Activated CD4-positive, alpha-beta T cell treated with anti-CD3 and anti-CD28 coated beads, Interleukin-2, Interleukin-4, amounts not matched to agents 100 ng/mL and 50 ng/mL, durations not matched to agents 16 hours and 8 hours (primary cell): ENCODE results near the gene PAPLN.
A peak's percentile ranks its signal among the peaks of the same experiment; 100 is the strongest.
"Not testable (repeated sequence)": the region's sequence is repeated elsewhere in the genome, so short reads cannot be mapped to it uniquely, and the experiment has no call there.

Source experiments
- DNase-seq: peaks from one replicate; pipeline ENCODE4 v3.0.0-alpha.2; 2020; ENCODE audit warnings: low spot score

PAPLN gene, protein sequence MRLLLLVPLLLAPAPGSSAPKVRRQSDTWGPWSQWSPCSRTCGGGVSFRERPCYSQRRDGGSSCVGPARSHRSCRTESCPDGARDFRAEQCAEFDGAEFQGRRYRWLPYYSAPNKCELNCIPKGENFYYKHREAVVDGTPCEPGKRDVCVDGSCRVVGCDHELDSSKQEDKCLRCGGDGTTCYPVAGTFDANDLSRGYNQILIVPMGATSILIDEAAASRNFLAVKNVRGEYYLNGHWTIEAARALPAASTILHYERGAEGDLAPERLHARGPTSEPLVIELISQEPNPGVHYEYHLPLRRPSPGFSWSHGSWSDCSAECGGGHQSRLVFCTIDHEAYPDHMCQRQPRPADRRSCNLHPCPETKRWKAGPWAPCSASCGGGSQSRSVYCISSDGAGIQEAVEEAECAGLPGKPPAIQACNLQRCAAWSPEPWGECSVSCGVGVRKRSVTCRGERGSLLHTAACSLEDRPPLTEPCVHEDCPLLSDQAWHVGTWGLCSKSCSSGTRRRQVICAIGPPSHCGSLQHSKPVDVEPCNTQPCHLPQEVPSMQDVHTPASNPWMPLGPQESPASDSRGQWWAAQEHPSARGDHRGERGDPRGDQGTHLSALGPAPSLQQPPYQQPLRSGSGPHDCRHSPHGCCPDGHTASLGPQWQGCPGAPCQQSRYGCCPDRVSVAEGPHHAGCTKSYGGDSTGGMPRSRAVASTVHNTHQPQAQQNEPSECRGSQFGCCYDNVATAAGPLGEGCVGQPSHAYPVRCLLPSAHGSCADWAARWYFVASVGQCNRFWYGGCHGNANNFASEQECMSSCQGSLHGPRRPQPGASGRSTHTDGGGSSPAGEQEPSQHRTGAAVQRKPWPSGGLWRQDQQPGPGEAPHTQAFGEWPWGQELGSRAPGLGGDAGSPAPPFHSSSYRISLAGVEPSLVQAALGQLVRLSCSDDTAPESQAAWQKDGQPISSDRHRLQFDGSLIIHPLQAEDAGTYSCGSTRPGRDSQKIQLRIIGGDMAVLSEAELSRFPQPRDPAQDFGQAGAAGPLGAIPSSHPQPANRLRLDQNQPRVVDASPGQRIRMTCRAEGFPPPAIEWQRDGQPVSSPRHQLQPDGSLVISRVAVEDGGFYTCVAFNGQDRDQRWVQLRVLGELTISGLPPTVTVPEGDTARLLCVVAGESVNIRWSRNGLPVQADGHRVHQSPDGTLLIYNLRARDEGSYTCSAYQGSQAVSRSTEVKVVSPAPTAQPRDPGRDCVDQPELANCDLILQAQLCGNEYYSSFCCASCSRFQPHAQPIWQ

GRCh38 chr14:73237219-73237785, at the start of gene PAPLN:
TSS of gene PAPLN (plus strand) at chr14:73237506. CDS start at chr14:73239779, 2,273 bp downstream.
- DNase-seq = no peak

DNA sequence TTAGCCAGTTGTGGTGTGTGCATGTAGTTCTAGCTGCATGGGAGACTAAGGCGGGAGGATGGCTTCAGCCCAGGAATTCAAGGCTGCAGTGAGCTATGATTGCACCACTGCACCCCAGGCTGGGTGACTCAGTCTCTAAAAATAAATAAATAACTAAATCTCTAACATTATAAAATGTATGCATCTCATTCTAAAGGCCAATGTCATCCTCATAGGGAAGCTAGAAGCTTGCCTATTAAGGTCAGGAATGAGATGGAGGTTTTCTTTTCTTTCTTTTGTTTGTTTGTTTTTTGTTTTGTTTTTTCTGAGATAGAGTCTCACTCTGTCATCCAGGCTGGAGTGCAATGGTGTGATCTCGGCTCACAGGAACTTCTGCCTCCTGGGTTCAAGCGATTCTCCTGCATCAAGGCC, 48.8 kb upstream of the PAPLN start:
- no peak for DNase-seq

GRCh38 chr14:73189651-73190050, 47.7 kb upstream of the PAPLN start:
- DNase-seq = no peak

DNA sequence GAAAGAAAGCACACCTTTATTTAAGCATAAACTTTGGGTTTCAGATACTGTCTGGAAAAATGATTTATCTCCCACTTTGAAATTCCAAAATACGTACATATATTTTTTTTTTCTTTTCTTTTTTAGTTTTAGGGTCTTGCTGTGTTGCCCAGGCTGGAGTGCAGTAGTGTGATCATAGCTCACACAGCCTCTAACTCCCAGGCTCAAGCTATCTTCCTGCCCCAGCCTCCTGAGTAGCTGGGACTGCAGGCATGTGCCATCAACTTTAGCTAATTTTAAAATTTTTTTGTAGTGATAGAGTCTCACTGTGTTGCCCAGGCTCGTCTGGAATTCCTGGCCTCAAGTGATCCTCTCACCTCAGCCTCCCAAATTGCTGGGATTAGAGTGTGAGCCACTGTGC, 45.9 kb upstream of the PAPLN start:
- DNase-seq = no peak

DNA sequence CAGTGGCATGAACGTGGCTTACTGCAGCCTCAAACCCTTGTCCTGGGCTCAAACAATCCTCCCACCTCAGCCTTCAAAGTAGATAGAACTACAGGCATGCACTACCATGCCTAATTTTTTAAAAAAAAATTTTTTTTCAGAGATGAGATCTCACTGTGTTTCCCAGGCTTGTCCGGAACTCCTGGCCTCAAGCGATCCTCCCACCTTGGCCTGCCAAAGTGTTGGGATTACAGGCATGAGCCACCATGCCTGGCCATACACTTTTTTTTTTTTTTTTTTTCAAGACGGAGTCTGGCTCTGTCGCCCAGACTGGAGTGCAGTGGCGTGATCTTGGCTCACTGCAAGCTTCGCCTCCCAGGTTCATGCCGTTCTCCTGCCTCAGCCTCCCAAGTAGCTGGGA, 43.0 kb upstream of the PAPLN start:
- DNase-seq = not testable (repeated sequence)

- no peak for DNase-seq
These were observed 39.1 kb upstream of the PAPLN start for GRCh38 chr14:73198253-73198652.

GRCh38 chr14:73203527-73203926, 33.8 kb upstream of the PAPLN start:
- DNase-seq = no peak

DNA sequence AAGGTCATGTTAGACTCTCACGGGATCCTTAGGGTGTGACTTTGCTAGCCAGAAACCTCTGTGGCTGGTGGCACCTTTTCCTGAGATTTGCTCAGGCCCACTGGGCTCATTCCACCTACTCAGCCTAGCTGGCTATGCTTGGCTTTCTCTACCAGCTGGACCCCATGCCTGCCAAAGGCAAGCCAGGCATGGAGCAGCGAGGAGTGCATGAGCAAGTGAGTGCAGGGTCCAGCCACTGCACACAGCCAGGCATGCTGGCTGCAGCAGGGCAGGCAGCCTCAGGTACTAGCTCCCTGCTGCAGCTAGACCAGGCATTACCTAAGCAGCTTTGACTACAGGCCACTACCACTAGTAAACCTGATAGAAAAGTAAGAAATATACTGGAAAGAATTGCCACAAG, 29.7 kb upstream of the PAPLN start:
- DNase-seq = no peak

- no peak for DNase-seq
These were observed 28.9 kb upstream of the PAPLN start for GRCh38 chr14:73208390-73208789.

DNA sequence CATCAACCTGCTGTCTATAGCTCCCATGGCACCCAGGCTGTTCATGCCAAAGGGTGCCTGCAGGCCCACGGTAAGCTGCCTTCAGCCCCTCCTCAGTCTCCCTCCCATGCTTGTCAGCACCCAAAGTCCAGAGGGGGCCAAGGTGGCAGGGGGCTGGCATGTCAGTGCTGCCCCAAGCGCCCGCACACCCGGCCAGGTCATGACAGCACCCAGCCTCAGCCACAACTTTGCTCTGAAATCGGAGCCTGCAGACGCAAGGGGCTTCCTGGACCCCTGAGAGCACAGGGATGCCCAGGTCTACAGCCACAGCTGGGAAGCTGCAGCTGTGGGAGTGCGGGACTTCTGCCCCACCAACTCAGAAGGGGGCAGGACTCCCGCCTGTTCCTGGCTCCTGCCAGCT, 28.5 kb upstream of the PAPLN start:
- DNase-seq = no peak

GRCh38 chr14:73209953-73210352, 27.4 kb upstream of the PAPLN start:
- no peak for DNase-seq

DNA sequence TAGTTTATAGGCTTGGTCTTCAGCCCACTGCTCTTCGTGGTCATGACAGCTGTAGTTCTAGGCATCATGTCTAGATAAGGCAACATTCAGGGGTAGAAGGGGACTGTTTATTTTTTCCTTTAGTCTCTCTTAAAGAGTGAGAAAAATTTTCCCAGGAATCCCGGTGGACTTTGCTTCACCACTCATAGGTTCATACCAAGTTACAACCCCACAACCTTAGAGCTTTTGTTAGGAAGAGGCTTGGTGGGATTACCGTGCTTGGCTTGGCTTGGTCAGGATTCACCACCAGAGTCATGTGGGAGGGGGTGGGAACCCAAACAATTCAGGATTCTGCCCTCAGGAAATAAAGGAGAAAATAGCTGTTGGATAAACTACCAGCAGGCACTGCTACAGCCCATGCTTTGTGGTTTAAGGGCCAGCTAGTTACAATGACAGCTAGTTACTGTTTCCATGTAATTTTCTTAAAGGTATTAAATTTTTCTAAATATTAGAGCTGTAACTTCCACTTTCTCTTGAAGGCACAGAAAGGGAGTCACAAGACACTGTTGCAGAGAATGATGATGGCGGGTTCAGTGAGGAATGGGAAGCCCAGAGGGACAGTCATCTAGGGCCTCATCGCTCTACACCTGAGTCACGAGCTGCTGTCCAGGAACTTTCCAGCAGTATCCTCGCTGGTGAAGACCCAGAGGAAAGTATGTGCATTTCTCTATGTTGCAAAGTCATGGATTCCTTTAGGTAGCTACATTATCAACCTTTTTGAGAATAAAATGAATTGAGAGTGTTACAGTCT, 25.9 kb upstream of the PAPLN start:
- DNase-seq = no peak

GRCh38 chr14:73216030-73216429, 21.3 kb upstream of the PAPLN start:
- no peak for DNase-seq

DNA sequence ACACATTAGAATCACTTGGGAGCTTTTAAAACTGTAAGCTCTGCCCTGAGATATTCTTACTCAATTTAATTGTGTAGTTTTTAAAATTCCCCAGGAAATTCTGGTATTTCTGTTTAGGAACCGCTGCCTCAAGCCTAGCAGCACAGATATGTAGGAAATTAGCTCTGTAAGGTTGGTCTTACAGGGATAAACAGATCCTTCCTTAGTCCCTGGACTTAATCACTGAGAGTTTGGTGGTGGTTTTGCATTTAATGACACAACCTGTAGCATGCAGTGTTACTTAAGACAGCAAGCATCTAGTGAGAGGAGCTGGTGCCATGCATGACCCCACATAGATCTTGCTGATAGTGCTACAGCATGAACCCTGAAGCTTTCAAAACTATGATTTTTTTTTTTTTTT, 19.9 kb upstream of the PAPLN start:
- no peak for DNase-seq

- DNase-seq = no peak
These were observed 17.2 kb upstream of the PAPLN start for GRCh38 chr14:73220061-73220460.

DNA sequence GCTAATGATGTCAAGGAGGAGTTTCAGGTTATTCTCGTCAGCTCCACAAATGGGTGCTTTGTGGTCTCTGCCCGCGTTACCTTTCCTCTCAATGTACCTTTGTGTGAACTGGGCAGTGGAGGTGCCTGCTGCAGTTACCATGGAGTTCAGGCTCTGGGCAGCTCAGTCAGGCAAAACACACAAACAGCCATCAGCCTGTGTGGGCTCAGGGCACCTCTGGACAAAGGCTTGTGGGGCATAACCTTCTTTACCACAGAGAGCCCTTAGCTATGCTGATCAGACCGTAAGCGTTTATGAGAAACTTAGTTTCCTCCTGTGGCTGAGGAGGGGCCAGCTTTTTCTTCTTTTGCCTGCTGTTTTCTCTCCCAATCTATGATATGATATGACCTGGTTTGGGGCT, 16.7 kb upstream of the PAPLN start:
- no peak for DNase-seq

GRCh38 chr14:73221945-73222344, 15.4 kb upstream of the PAPLN start:
- DNase-seq = peak; percentile 44

DNA sequence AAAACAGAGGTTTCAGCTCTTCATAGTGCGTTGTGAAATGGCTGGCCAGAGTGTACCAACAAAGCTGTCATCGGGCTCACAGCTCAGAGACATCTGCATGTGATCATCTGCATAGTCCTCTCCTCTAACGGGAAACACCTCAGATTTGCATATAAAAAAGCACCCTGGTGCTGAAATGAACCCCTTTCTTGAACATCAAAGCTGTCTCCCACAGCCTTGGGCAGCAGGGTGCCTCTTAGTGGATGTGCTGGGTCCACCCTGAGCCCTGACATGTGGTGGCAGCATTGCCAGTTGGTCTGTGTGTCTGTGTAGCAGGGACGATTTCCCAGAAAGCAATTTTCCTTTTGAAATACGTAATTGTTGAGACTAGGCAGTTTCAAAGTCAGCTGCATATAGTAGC, 14.3 kb upstream of the PAPLN start:
- DNase-seq = peak; percentile 44

DNA sequence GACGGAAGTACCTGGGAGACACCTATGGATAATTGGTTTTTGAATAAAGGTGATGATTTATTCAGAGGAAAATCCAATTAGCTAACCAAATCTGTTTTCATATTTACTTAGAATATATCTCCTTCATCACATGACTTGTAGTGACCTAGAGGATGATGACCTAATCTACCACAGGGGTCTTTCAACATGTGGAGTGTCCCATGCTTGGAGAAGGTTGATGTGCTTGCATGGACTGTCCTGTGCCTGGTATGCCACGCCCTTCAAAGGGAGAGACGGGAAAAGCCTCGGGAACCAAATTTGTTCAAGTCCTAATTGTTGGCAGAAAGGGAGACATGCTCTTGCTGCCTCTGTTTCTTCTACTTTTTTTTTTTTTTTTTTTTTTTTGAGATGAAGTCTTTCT, 11.8 kb upstream of the PAPLN start:
- no peak for DNase-seq

DNA sequence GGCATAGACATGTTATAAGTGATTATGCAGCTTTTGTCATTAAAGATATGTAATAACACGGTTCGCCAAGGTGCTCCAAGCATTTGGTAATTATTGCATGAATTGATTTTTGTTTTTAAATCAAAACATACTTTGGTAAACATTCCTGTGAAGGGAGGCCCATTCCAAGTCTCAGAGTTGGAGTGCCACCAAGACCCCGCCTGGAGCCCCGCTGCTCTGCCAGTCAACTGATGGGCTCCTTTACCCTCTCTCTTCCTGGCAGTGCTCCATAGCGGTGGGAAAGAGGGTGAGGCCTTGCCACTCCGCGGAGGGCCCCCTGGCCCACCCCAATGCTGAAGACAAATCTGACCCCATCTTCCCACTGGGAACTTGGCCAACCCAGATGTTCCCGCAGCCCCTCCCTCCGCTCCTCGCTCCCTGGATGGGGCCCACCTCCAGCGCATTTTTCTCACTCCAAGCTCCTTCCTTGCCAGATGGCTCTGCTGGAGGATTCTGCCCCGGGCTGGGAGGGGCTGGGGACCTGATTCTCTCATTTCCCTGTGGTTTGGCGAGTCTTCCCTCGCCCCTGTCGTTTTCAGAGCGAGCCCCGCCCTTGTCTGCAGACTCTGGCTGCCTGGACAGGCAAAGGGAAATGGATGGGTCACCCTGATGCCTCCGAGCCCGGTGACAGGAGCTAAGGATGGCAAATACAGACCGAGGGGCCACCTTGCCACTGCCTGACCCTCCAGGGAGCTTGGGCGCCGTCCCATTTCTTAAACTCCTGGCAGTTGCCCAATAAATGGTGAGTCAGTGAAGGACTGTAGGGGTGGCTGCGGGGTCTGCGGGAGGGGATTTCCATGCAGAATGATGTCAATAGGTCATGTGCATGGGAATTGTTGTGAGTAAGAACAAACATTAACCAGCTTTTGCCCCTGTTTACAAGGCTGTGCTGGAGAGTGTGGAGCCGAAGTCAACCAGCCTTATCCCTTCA, 9.2 kb upstream of the PAPLN start:
- no peak for DNase-seq
